HG03469 (cell line): Measurements from ENCODE around the gene DIP2C.
"Not testable (repeated sequence)": the region's sequence is repeated elsewhere in the genome, so short reads cannot be mapped to it uniquely, and the experiment has no call there.

Experiments used
- ATAC-seq: cut with Tn5 transposase; IDR thresholded peaks from one replicate; pipeline ENCODE4 v1.9.1; 2021; ENCODE audit warnings: mild to moderate bottlenecking, moderate library complexity, moderate number of reproducible peaks; ENCODE audit not compliant: unreplicated experiment

The DIP2C gene

GRCh38 chr10:584497-585290 lies 104.8 kb downstream of the DIP2C start:
- ATAC-seq: not testable (repeated sequence)

- no peak for ATAC-seq
These were observed 106.0 kb downstream of the DIP2C start for GRCh38 chr10:583433-583832.

GRCh38 chr10:581776-582330 lies 107.6 kb downstream of the DIP2C start:
- no peak for ATAC-seq

- ATAC-seq: no peak
These were observed 108.7 kb downstream of the DIP2C start for GRCh38 chr10:580778-581177.

DNA sequence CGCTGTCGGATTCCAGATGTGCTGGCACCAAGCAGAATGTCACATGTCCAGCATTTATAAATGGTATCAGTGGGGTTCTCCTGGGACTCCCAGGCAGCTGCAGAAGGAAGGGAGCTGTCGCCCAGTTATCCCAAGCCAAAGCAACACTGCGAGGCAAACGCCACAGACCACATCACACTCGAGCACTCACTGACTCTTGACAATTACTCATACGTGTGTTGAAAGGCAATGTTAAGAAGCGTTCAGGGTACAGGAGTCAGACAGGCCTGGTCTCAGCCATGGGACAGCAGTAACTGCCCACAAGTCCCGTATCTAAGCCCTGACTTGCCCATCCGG lies 113.4 kb downstream of the DIP2C start:
- no peak for ATAC-seq

GRCh38 chr10:575402-576129 lies 113.9 kb downstream of the DIP2C start:
- no peak for ATAC-seq

GRCh38 chr10:572696-573095 lies 116.8 kb downstream of the DIP2C start:
- ATAC-seq: no peak

- ATAC-seq: no peak
These were observed 117.6 kb downstream of the DIP2C start for GRCh38 chr10:571688-572451.

GRCh38 chr10:571166-571565 lies 118.3 kb downstream of the DIP2C start:
- no peak for ATAC-seq

GRCh38 chr10:570628-571163 lies 118.8 kb downstream of the DIP2C start:
- no peak for ATAC-seq

DNA sequence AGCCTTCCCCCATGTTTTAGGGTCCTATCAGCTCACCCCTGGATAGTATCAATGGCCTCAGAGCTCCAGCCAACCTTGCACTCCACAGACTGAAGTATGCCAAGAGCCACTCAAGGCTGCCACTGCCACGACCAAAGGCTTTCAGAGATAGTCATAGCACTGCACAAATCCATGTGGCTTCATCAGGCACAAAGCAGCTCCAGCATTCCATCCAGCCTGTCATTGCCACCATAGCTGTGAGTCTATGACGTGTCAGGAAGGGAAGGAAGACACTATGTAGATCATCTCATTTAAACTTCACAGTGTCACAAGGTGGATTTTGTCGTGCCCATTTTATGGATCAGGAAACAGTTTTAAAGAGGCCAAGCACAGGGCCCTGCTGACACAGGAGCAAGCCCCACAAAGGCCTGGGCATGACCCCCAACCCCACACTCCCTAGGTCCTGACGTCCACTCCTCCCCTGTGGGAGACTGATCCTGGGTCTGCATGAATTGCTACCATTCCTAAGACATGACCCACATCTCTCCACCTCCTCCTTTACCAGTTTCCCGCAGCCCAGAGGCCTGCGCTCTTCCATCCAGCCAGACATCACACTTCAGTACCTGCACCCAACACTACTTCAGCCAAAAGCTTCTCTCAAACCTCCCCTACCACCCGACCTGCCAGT lies 119.4 kb downstream of the DIP2C start:
- ATAC-seq: no peak

GRCh38 chr10:568848-569247 lies 120.6 kb downstream of the DIP2C start:
- ATAC-seq: no peak

DNA sequence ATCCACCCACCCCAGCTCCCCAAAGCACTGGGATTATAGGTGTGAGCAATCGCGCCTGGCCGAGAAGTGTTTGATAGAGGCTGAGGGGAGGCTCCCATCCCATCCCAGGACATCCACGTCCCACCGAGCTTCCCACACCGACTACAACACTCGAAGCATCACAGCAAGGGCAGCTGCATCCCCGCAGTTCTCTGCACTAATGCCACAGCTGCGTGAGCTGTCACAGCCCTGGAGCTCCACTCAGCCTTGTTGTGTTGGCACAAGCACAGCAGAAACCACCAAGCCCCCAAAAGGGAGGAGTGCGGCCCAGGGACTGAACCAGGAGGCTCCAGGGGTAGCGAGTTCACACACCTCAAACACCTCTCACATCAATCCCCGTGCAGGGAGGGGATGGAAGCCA lies 121.6 kb downstream of the DIP2C start:
- no peak for ATAC-seq

GRCh38 chr10:566241-566885 lies 123.1 kb downstream of the DIP2C start:
- no peak for ATAC-seq

- ATAC-seq: no peak
These were observed 123.8 kb downstream of the DIP2C start for GRCh38 chr10:565676-566075.

GRCh38 chr10:565146-565545 lies 124.3 kb downstream of the DIP2C start:
- no peak for ATAC-seq

DNA sequence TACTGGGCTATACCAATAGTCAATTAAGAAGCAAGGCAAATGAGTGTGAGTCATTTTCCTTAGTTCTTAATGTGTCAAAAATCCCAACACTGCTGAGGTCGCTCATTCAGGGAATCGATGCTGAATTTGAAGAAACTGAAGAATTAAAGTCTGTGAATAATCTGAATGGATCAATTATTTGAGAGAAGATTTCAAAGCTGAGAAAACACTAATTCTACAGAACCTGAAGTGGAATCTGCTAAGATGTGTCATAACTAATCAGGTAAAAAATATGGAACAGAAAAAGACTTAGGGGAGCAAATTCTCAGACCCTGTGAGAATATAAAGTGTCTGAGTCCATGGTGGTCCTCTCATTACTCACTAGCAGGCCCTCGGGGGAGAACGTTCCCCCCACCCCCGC lies 125.6 kb downstream of the DIP2C start:
- ATAC-seq: no peak

GRCh38 chr10:562142-562541 lies 127.3 kb downstream of the DIP2C start:
- ATAC-seq: no peak

DNA sequence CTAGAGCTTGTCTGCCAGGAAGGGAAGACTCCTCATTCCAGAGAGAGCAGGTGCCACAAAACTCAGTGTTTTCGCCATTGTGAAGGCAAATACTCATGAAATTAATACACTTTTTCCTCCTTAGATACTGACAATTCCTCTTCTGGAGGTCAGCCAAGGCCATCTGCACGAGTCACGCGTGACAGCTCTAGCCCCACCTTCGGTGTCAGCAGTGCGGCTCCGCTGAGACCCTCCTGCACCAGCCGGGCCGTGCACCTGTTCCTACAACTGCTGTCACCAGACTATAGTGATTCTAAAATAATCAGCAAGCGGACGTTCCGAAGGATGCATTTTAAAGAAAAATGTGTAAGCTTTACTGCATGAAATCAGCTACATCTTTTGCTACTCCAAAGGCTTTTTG lies 127.7 kb downstream of the DIP2C start:
- no peak for ATAC-seq

DNA sequence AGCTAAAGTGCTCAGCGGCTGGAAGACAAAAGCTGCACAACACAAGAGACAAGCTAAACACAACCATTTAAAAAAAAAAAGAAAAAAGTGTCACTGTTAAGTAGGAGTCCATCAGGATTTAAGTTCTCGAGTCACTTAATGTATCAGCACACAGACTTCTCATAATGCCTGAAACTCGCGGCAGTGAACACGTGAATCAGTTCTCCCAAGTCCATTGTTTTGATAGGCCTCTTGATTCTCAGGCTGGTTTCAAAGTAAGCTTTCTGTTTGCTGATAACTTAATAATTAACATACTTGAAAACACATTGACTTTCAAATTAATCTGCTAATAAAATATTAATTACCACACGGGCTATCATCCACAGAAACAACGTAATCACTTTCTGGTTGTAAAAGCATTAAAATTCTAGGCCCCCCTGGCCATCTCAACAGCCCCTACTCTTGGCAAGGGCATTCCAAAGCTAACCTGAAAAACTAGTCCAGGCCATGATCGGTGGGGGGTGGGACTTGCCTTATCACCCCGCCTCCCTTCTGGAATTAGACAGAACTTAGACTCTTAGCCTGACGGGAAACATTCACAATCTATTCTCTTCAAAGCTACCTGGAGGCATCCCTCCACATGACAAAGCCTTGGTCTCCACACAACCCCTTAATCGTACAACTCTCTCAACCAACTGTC lies 129.0 kb downstream of the DIP2C start:
- no peak for ATAC-seq
